Fibroblast of lung (primary cell): ENCODE data around the gene ZMYND19. TPM values are rescaled to one million over a fixed set of nuclear protein-coding genes. Genes with fewer than 3 reads are reported as not detected.

Source experiments
- DNase-seq, 2 donors: peaks; one replicate each; pipeline versions ENCODE4 v3.0.0 to v3.0.0-alpha.2; 2010; ENCODE audit warnings: low read depth in 2 of 2
- H2AFZ ChIP-seq: 2 replicates; pipeline ENCODE4 v1.5.1; 2012; ENCODE audit warnings: low read length, control low read depth, inconsistent platforms
- H3K27ac ChIP-seq: 2 replicates; pipeline ENCODE4 v1.5.1; 2011; ENCODE audit warnings: low read length, control low read depth; ENCODE audit not compliant: insufficient read depth
- H3K27me3 ChIP-seq: 2 replicates; pipeline ENCODE4 v1.5.1; 2011; ENCODE audit warnings: mild to moderate bottlenecking, low read length; ENCODE audit not compliant: control insufficient read depth, insufficient read depth
- H3K36me3 ChIP-seq: 2 replicates; pipeline ENCODE4 v1.5.1; 2011; ENCODE audit warnings: low read length; ENCODE audit not compliant: control insufficient read depth, insufficient read depth
- H3K4me1 ChIP-seq: 2 replicates; pipeline ENCODE4 v1.5.1; 2011; ENCODE audit warnings: low read length; ENCODE audit not compliant: control insufficient read depth, insufficient read depth; ENCODE audit errors: extremely low read depth
- H3K4me2 ChIP-seq: 2 replicates; pipeline ENCODE4 v1.5.1; 2011; ENCODE audit warnings: low read length, control low read depth; ENCODE audit not compliant: insufficient read depth; ENCODE audit errors: extremely low read depth
- H3K4me3 ChIP-seq, 4 experiments: fragments of 200-600 bp in 1 of 4; sonication (generic) in 1 of 4; replicated peaks in 1 of 4; 2 replicates each; pipeline ENCODE4 v1.5.1; 2011 to 2016; ENCODE audit warnings: low read length in 4 of 4, low read depth in 3 of 4, mild to moderate bottlenecking in 3 of 4, control low read depth in 2 of 4, inconsistent platforms in 1 of 4, mixed read lengths in 1 of 4; ENCODE audit not compliant: insufficient read depth in 1 of 4; ENCODE audit errors: control extremely low read depth in 1 of 4
- H3K79me2 ChIP-seq: 2 replicates; pipeline ENCODE4 v1.5.1; 2012; ENCODE audit warnings: mild to moderate bottlenecking, low read length, inconsistent platforms; ENCODE audit not compliant: control insufficient read depth, insufficient read depth
- H3K9ac ChIP-seq: 2 replicates; pipeline ENCODE4 v1.5.1; 2011; ENCODE audit warnings: mild to moderate bottlenecking, low read length, control low read depth; ENCODE audit not compliant: insufficient read depth
- H3K9me3 ChIP-seq: 2 replicates; pipeline ENCODE4 v1.5.1; 2012; ENCODE audit warnings: low read depth, low read length; ENCODE audit not compliant: control insufficient read depth, insufficient read depth
- H4K20me1 ChIP-seq: 2 replicates; pipeline ENCODE4 v1.5.1; 2011; ENCODE audit warnings: low read length; ENCODE audit not compliant: control insufficient read depth, insufficient read depth; ENCODE audit errors: extremely low read depth
- CTCF ChIP-seq, 2 donors: IDR thresholded peaks in 1 of 2; conservative IDR thresholded peaks in 1 of 2; 1 replicate in 1 of 2; 2 replicates in 1 of 2; pipeline ENCODE4 v1.5.1; 2011 to 2012; ENCODE audit warnings: low read length in 2 of 2, control low read depth in 1 of 2, inconsistent platforms in 1 of 2, low read depth in 1 of 2, mild to moderate bottlenecking in 1 of 2
- EZH2 ChIP-seq: IDR thresholded peaks from 2 replicates; pipeline ENCODE4 v1.5.1; 2012; ENCODE audit warnings: low read length, control low read depth, mild to moderate bottlenecking; ENCODE audit errors: missing control alignments
- polyA plus RNA-seq, 2 donors: library from polyadenylated mRNA; depleted of rRNA in 1 of 2; stranded (reverse) in 1 of 2; unstranded in 1 of 2; fragments of >200 nt; gene quantifications; 2 replicates each; pipeline ENCODE4 v1.2.1, GENCODE V29; 2011 to 2012; ENCODE audit warnings: missing spikeins in 1 of 2
- total RNA-seq: library from RNA; depleted of rRNA; stranded (reverse); fragments of >200 nt; gene quantifications from 2 replicates; pipeline ENCODE4 v1.2.1, GENCODE V29; 2014

Gene ZMYND19
- total and polyA plus RNA-seq, 2 donors (not counting 1 experiment from before 2014, with no cell fraction given): 11.2 to 12.7 TPM

- H3K27me3 ChIP-seq: no peaks in the 10 kb centered on the region
- H3K9me3 ChIP-seq: no peaks in the 10 kb centered on the region
- H3K9ac ChIP-seq: no peak overlapping the region
- peaks cover 7% of the 10 kb centered on the region for H3K4me1 ChIP-seq
- H3K4me3 ChIP-seq: peak overlapping the region in 3 of 4 experiments; percentile 9 to 92 (median 63)
- H3K79me2 ChIP-seq: peaks cover 80% of the 10 kb centered on the region
- H3K4me2 ChIP-seq: peak overlapping the region; percentile 96
- no peak overlapping the region for H3K27ac ChIP-seq
- peaks cover 1% of the 10 kb centered on the region for H3K36me3 ChIP-seq
- no peaks in the 10 kb centered on the region for H4K20me1 ChIP-seq
- no peak overlapping the region for H2AFZ ChIP-seq
- TF ChIP-seq EZH2 (no peak), CTCF (conservative IDR thresholded peaks at IDR 0.05 in 1 of 2, IDR thresholded peaks at IDR 0.05 in 1 of 2; ENCODE audit: low read depth in 1 of 2, low read length in 2 of 2) (no peak)
- DNase-seq: no peak
Measured at GRCh38 chr9:137620581-137620980, 30.3 kb upstream of the ZMYND19 start.

GRCh38 chr9:137620048-137620405, 29.7 kb upstream of the ZMYND19 start:
- Histone ChIP-seq H3K36me3 (peaks cover 4% of the 10 kb centered on the region), H3K27me3 (no peaks in the 10 kb centered on the region), H3K4me2 (peak overlapping the region; percentile 96), H3K27ac (peak overlapping the region; percentile 56), H3K4me1 (peaks cover 7% of the 10 kb centered on the region), H2AFZ (no peak overlapping the region), H3K9me3 (no peaks in the 10 kb centered on the region), H3K4me3 (peak overlapping the region; percentile 63 to 92 (median 70)), H4K20me1 (no peaks in the 10 kb centered on the region), H3K9ac (peak overlapping the region; percentile 66), H3K79me2 (peaks cover 75% of the 10 kb centered on the region)
- DNase-seq: no peak
- no peak for TF ChIP-seq CTCF (conservative IDR thresholded peaks at IDR 0.05 in 1 of 2, IDR thresholded peaks at IDR 0.05 in 1 of 2; ENCODE audit: low read depth in 1 of 2, low read length in 2 of 2)
- no peak for TF ChIP-seq EZH2

GRCh38 chr9:137619240-137620047, 29.1 kb upstream of the ZMYND19 start:
- TF ChIP-seq EZH2 (no peak), CTCF (conservative IDR thresholded peaks at IDR 0.05 in 1 of 2, IDR thresholded peaks at IDR 0.05 in 1 of 2; ENCODE audit: low read depth in 1 of 2, low read length in 2 of 2) (no peak)
- H3K36me3 ChIP-seq: peaks cover 8% of the 10 kb centered on the region
- peak; percentile 45 to 55 for DNase-seq
- peak overlapping the region; percentile 66 for H3K9ac ChIP-seq
- H3K9me3 ChIP-seq: no peaks in the 10 kb centered on the region
- peak overlapping the region; percentile 56 for H3K27ac ChIP-seq
- peak overlapping the region; percentile 96 for H3K4me2 ChIP-seq
- no peaks in the 10 kb centered on the region for H4K20me1 ChIP-seq
- H3K27me3 ChIP-seq: no peaks in the 10 kb centered on the region
- peak overlapping the region; percentile 31 for H2AFZ ChIP-seq
- H3K4me1 ChIP-seq: peaks cover 7% of the 10 kb centered on the region
- peak overlapping the region; percentile 63 to 92 (median 70) for H3K4me3 ChIP-seq
- H3K79me2 ChIP-seq: peaks cover 69% of the 10 kb centered on the region
